H1 (cell line): ENCODE data around the gene ADAMTS9. TPM values are rescaled to one million over a fixed set of nuclear protein-coding genes. Genes with fewer than 3 reads are reported as not detected.

ENCODE experiments used
- CTCF ChIA-PET: fragments of 300-600 bp; sonication (Branson Sonifier 250); formaldehyde crosslinking; loops from one replicate; lab custom pipeline; 2021; ENCODE audit not compliant: partially characterized antibody; lab: Charles Lee
- POLR2A ChIA-PET: fragments of 300-600 bp; sonication (Branson Sonifier 250); formaldehyde crosslinking; loops from one replicate; lab custom pipeline; 2021; ENCODE audit warnings: inconsistent platforms; ENCODE audit not compliant: partially characterized antibody; lab: Charles Lee
- DNase-seq, 2 experiments: peaks; one replicate each; pipeline versions ENCODE4 v3.0.0 to v3.0.0-alpha.2; 2010 to 2022; ENCODE audit warnings: low spot score in 2 of 2, low read depth in 1 of 2, mixed read lengths in 1 of 2
- FAIRE-seq: peaks from 2 replicates; lab custom pipeline; 2011; peaks lifted over from hg19 to GRCh38; lab: Jason Lieb, UNC
- H2AFZ ChIP-seq: 2 replicates; pipeline ENCODE4 v1.8.1; 2012; ENCODE audit warnings: low read length, inconsistent platforms
- H2AK5ac ChIP-seq: 2 replicates; pipeline ENCODE4 v1.6.1; 2013; ENCODE audit warnings: low read depth, low read length
- H2BK120ac ChIP-seq: replicated peaks from 2 replicates; pipeline ENCODE3; 2013; ENCODE audit warnings: low read depth, low read length, inconsistent platforms
- H2BK12ac ChIP-seq: 2 replicates; pipeline ENCODE4 v1.6.1; 2013; ENCODE audit warnings: low read depth, low read length
- H2BK15ac ChIP-seq: 2 replicates; pipeline ENCODE4 v1.6.1; 2013; ENCODE audit warnings: low read length
- H2BK20ac ChIP-seq: 2 replicates; pipeline ENCODE4 v1.6.1; 2013; ENCODE audit warnings: low read length
- H2BK5ac ChIP-seq: 2 replicates; pipeline ENCODE4 v1.6.1; 2013; ENCODE audit warnings: low read depth, low read length
- H3K14ac ChIP-seq: 2 replicates; pipeline ENCODE4 v1.6.1; 2013; ENCODE audit warnings: inconsistent platforms; ENCODE audit not compliant: insufficient read length
- H3K18ac ChIP-seq: 2 replicates; pipeline ENCODE4 v1.6.1; 2013; ENCODE audit warnings: low read length; ENCODE audit errors: extremely low read depth
- H3K23ac ChIP-seq: 2 replicates; pipeline ENCODE4 v1.6.1; 2013; ENCODE audit warnings: inconsistent platforms; ENCODE audit not compliant: insufficient read length
- H3K23me2 ChIP-seq: 2 replicates; pipeline ENCODE4 v1.6.1; 2013; ENCODE audit warnings: low read depth, low read length
- H3K27ac ChIP-seq: 2 replicates; pipeline ENCODE4 v1.6.1; 2011; ENCODE audit warnings: low read depth, low read length, inconsistent platforms
- H3K27me3 ChIP-seq, 4 experiments: replicated peaks in 1 of 4; 1 replicate in 1 of 4; 2 replicates in 3 of 4; pipeline versions ENCODE4 v1.6.1 to v1.8.1; 2011 to 2013; ENCODE audit warnings: low read length in 3 of 4, mild to moderate bottlenecking in 3 of 4, inconsistent platforms in 2 of 4, mixed read lengths in 2 of 4, moderate library complexity in 1 of 4; ENCODE audit not compliant: control insufficient read depth in 3 of 4, insufficient read depth in 3 of 4; ENCODE audit errors: extremely low read depth in 1 of 4
- H3K36me3 ChIP-seq, 4 experiments: 2 replicates each; pipeline versions ENCODE4 v1.6.1 to v1.8.1; 2011 to 2013; ENCODE audit warnings: mild to moderate bottlenecking in 4 of 4, low read length in 3 of 4, moderate library complexity in 2 of 4, control low read depth in 1 of 4, inconsistent platforms in 1 of 4; ENCODE audit not compliant: insufficient read depth in 4 of 4, control insufficient read depth in 2 of 4
- H3K4ac ChIP-seq: replicated peaks from 2 replicates; pipeline ENCODE3; 2013; ENCODE audit warnings: low read length, low read depth, mixed read lengths, inconsistent platforms; ENCODE audit not compliant: insufficient read length
- H3K4me1 ChIP-seq, 4 experiments: replicated peaks in 1 of 4; 1 replicate in 1 of 4; 2 replicates in 3 of 4; pipeline versions ENCODE4 v1.6.1 to v1.8.1; 2011 to 2013; ENCODE audit warnings: low read length in 3 of 4, inconsistent platforms in 2 of 4, mixed read lengths in 1 of 4; ENCODE audit not compliant: insufficient read depth in 4 of 4, control insufficient read depth in 3 of 4
- H3K4me2 ChIP-seq, 2 experiments: 2 replicates each; pipeline versions ENCODE4 v1.6.1 to v1.8.1; 2011 to 2013; ENCODE audit warnings: low read depth in 2 of 2, low read length in 2 of 2, control low read depth in 1 of 2, inconsistent platforms in 1 of 2, mild to moderate bottlenecking in 1 of 2; ENCODE audit not compliant: insufficient read depth in 1 of 2
- H3K4me3 ChIP-seq, 4 experiments: fragments of 200-600, 300-600 bp in 1 of 4; sonication (generic), shearing (Covaris generic), sonication (Bioruptor Twin) in 1 of 4; 2 replicates each; pipeline versions ENCODE4 v1.5.1 to v1.8.1; 2011 to 2016; ENCODE audit warnings: low read length in 4 of 4, low read depth in 3 of 4, control low read depth in 2 of 4, inconsistent platforms in 2 of 4, mild to moderate bottlenecking in 2 of 4, mixed read lengths in 1 of 4, moderate library complexity in 1 of 4; ENCODE audit not compliant: insufficient read depth in 2 of 4; ENCODE audit errors: extremely low read depth in 1 of 4
- H3K56ac ChIP-seq: replicated peaks from 2 replicates; pipeline ENCODE3; 2013; ENCODE audit warnings: low read depth, mild to moderate bottlenecking, mixed read lengths, low read length, inconsistent platforms; ENCODE audit not compliant: insufficient read length
- H3K79me1 ChIP-seq: 2 replicates; pipeline ENCODE4 v1.6.1; 2013; ENCODE audit warnings: low read depth, low read length, control low read depth
- H3K79me2 ChIP-seq, 2 experiments: 2 replicates each; pipeline versions ENCODE4 v1.6.1 to v1.8.1; 2012 to 2013; ENCODE audit warnings: low read length in 2 of 2, mild to moderate bottlenecking in 2 of 2, inconsistent platforms in 1 of 2; ENCODE audit not compliant: insufficient read depth in 2 of 2, control insufficient read depth in 1 of 2
- H3K9ac ChIP-seq, 4 experiments: replicated peaks in 1 of 4; 1 replicate in 1 of 4; 2 replicates in 3 of 4; pipeline versions ENCODE4 v1.6.1 to v1.8.1; 2011 to 2013; ENCODE audit warnings: low read depth in 3 of 4, low read length in 3 of 4, control low read depth in 2 of 4, mild to moderate bottlenecking in 2 of 4, moderate library complexity in 2 of 4, inconsistent platforms in 1 of 4; ENCODE audit errors: extremely low read depth in 1 of 4
- H3K9me3 ChIP-seq, 2 experiments: 2 replicates each; pipeline versions ENCODE4 v1.6.1 to v1.8.1; 2012 to 2013; ENCODE audit warnings: mild to moderate bottlenecking in 2 of 2, moderate library complexity in 2 of 2, control low read depth in 1 of 2, inconsistent platforms in 1 of 2, low read depth in 1 of 2, low read length in 1 of 2, mixed read lengths in 1 of 2; ENCODE audit not compliant: insufficient read depth in 2 of 2
- H4K20me1 ChIP-seq, 2 experiments: replicated peaks in 1 of 2; 2 replicates each; pipeline versions ENCODE3 to v1.8.1; 2011 to 2013; ENCODE audit warnings: inconsistent platforms in 2 of 2, low read length in 2 of 2, mild to moderate bottlenecking in 1 of 2; ENCODE audit not compliant: insufficient read depth in 2 of 2, control insufficient read depth in 1 of 2
- H4K5ac ChIP-seq: 2 replicates; pipeline ENCODE4 v1.6.1; 2013; ENCODE audit warnings: low read length, low read depth, mixed read lengths, inconsistent platforms; ENCODE audit not compliant: insufficient read length
- H4K8ac ChIP-seq: 2 replicates; pipeline ENCODE4 v1.8.0; 2013; ENCODE audit warnings: mild to moderate bottlenecking, moderate library complexity, low read length, inconsistent platforms; ENCODE audit not compliant: insufficient read depth; ENCODE audit errors: extremely low read depth
- H4K91ac ChIP-seq: replicated peaks from 2 replicates; pipeline ENCODE3; 2013; ENCODE audit warnings: low read length, mixed read lengths, inconsistent platforms; ENCODE audit not compliant: insufficient read length
- BACH1 ChIP-seq: IDR thresholded peaks from 2 replicates; pipeline ENCODE4 v1.6.1; 2012; ENCODE audit warnings: low read length, improper control_type of control experiment
- BRCA1 ChIP-seq: IDR thresholded peaks from 2 replicates; pipeline ENCODE4 v1.6.1; 2012; ENCODE audit warnings: low read depth, low read length, improper control_type of control experiment
- CBX5 ChIP-seq: fragments of 300-800, 300-1000 bp; sonication (generic); IDR thresholded peaks from 2 replicates; pipeline ENCODE4 v1.7.1; 2016; ENCODE audit warnings: antibody characterized with exemption, low read length, low read depth
- CEBPB ChIP-seq: IDR thresholded peaks from 2 replicates; pipeline ENCODE4 v1.6.1; 2012; ENCODE audit warnings: low read depth, low read length
- CHD2 ChIP-seq: IDR thresholded peaks from 2 replicates; pipeline ENCODE4 v1.6.1; 2012; ENCODE audit warnings: low read length, improper control_type of control experiment
- GABPA ChIP-seq: IDR thresholded peaks from 2 replicates; pipeline ENCODE4 v1.6.1; 2011; ENCODE audit warnings: mild to moderate bottlenecking, low read length, moderate library complexity, borderline replicate concordance; ENCODE audit not compliant: insufficient read depth
- JUND ChIP-seq: IDR thresholded peaks from 2 replicates; pipeline ENCODE4 v1.6.1; 2011; ENCODE audit warnings: mild to moderate bottlenecking, improper control_type of control experiment, low read length
- KDM1A ChIP-seq: fragments of 200-600, 300-600 bp; sonication (generic); IDR thresholded peaks from 2 replicates; pipeline ENCODE4 v1.7.1; 2016; ENCODE audit warnings: mild to moderate bottlenecking, low read length, borderline replicate concordance
- KDM4A ChIP-seq: IDR thresholded peaks from one replicate; pipeline ENCODE4 v1.7.1; 2012; ENCODE audit warnings: low read depth, mild to moderate bottlenecking, moderate library complexity, low read length, inconsistent platforms; ENCODE audit not compliant: severe bottlenecking
- MAFK ChIP-seq: IDR thresholded peaks from 2 replicates; pipeline ENCODE4 v1.6.1; 2012; ENCODE audit warnings: low read depth, mild to moderate bottlenecking, improper control_type of control experiment, low read length
- NRF1 ChIP-seq: IDR thresholded peaks from 2 replicates; pipeline ENCODE4 v1.6.1; 2011; ENCODE audit warnings: mild to moderate bottlenecking, low read depth, low read length, improper control_type of control experiment
- RBBP5 ChIP-seq: IDR thresholded peaks from 2 replicates; pipeline ENCODE4 v1.7.1; 2012; ENCODE audit warnings: low read depth, mild to moderate bottlenecking, inconsistent platforms, low read length, moderate library complexity, borderline replicate concordance
- RFX5 ChIP-seq: IDR thresholded peaks from 2 replicates; pipeline ENCODE4 v1.6.1; 2011; ENCODE audit warnings: low read depth, low read length, improper control_type of control experiment, borderline replicate concordance
- SAP30 ChIP-seq: fragments of 300-600 bp; sonication (generic); IDR thresholded peaks from 2 replicates; pipeline ENCODE4 v1.7.1; 2012; ENCODE audit warnings: low read length, moderate library complexity, mild to moderate bottlenecking, inconsistent platforms; ENCODE audit not compliant: insufficient read depth, insufficient replicate concordance
- SIN3A ChIP-seq, 2 experiments: IDR thresholded peaks in 1 of 2; conservative IDR thresholded peaks in 1 of 2; 2 replicates each; pipeline ENCODE4 v1.6.1; 2011 to 2012; ENCODE audit warnings: low read length in 2 of 2, improper control_type of control experiment in 1 of 2, low read depth in 1 of 2, mild to moderate bottlenecking in 1 of 2
- TCF12 ChIP-seq: IDR thresholded peaks from 2 replicates; pipeline ENCODE4 v1.6.1; 2011; ENCODE audit warnings: low read depth, mild to moderate bottlenecking, low read length
- WGBS, 2 experiments: shearing (Covaris generic) in 1 of 2; methylation state at CpG; one replicate each; pipeline versions ENCODE4 v1.1.6 to v1.1.7; 2013 to 2015; ENCODE audit warnings: low lambda C conversion rate in 2 of 2, mixed read lengths in 2 of 2, inconsistent platforms in 1 of 2, low coverage in 1 of 2, missing lambda C conversion rate in 1 of 2; ENCODE audit not compliant: insufficient replicate concordance in 2 of 2, insufficient coverage in 1 of 2, insufficient read length in 1 of 2; ENCODE audit errors: extremely low coverage in 1 of 2, missing lambda C conversion rate in 1 of 2; 5-methylcytosine and 5-hydroxymethylcytosine counted together
- polyA plus RNA-seq, 7 experiments: library from polyadenylated mRNA; depleted of rRNA in 3 of 7; stranded (reverse) in 5 of 7; unstranded in 2 of 7; fragments of >200 nt in 5 of 7; fragments of 200-250 nt in 2 of 7; gene quantifications; 1 replicate in 5 of 7; 2 replicates in 1 of 7; 4 replicates in 1 of 7; pipeline versions ENCODE4 v1.2.1 to v1.2.3, GENCODE V29; 2011 to 2013; ENCODE audit warnings: missing spikeins in 2 of 7, mixed read lengths in 2 of 7
- total RNA-seq: library from RNA; stranded (reverse); fragmentation: NEBNext Ultra II Directional; extraction: Animal tissue kit (Norgen Biotek cat#: 25700); gene quantifications from 2 replicates; pipeline ENCODE4 v1.2.1, GENCODE V29; 2021

ADAMTS9 gene
- total and polyA plus RNA-seq, 2 of the 8 experiments (the other 6 are each of a cell fraction or from before 2014, with no cell fraction given) = 0.20 to 0.41 TPM

GRCh38 chr3:64664397-64664796, 23.4 kb downstream of the ADAMTS9 start:
- no peak overlapping the region for H2AFZ ChIP-seq
- H2AK5ac ChIP-seq = no peak overlapping the region
- TF ChIP-seq CEBPB (no peak), SAP30 (no peak), BRCA1 (no peak), MAFK (no peak), KDM4A (no peak), RFX5 (no peak), TCF12 (no peak), KDM1A (no peak), RBBP5 (no peak), SIN3A (conservative IDR thresholded peaks at IDR 0.05 in 1 of 2, IDR thresholded peaks at IDR 0.05 in 1 of 2; ENCODE audit: low read depth in 1 of 2, low read length in 2 of 2) (no peak), JUND (no peak), NRF1 (no peak), BACH1 (no peak), CBX5 (no peak), GABPA (no peak), CHD2 (no peak)
- no peaks in the 10 kb centered on the region for H3K27me3 ChIP-seq
- H3K79me2 ChIP-seq = no peaks in the 10 kb centered on the region
- no peak overlapping the region for H3K14ac ChIP-seq
- H2BK15ac ChIP-seq = no peak overlapping the region
- no peak overlapping the region for H4K91ac ChIP-seq
- H3K79me1 ChIP-seq = no peaks in the 10 kb centered on the region
- no peak overlapping the region for H2BK20ac ChIP-seq
- no peak for DNase-seq
- H3K27ac ChIP-seq = no peak overlapping the region
- no peak overlapping the region for H3K4me3 ChIP-seq
- no peak for FAIRE-seq
- no peak overlapping the region for H3K9ac ChIP-seq
- H2BK5ac ChIP-seq = no peak overlapping the region
- H2BK120ac ChIP-seq = no peak overlapping the region
- no peak overlapping the region for H3K18ac ChIP-seq
- H4K20me1 ChIP-seq = no peaks in the 10 kb centered on the region
- no peak overlapping the region for H4K8ac ChIP-seq
- H4K5ac ChIP-seq = no peak overlapping the region
- peaks cover 0 to 3% (median 2%) of the 10 kb centered on the region in 4 experiments; a peak in 1 of 7 replicates for H3K4me1 ChIP-seq
- 90% methylated on average over 3 of the region's 3 CpGs; no CpG with 5 or more reads in 1 of the 2 experiments for WGBS, 2 experiments
- no peak overlapping the region for H3K4me2 ChIP-seq
- peaks cover 0 to 4% of the 10 kb centered on the region in 2 experiments; a peak in 1 of 4 replicates for H3K9me3 ChIP-seq
- ChIA-PET CTCF (no interaction called here), POLR2A (no interaction called here)
- H3K23me2 ChIP-seq = no peaks in the 10 kb centered on the region
- no peaks in the 10 kb centered on the region for H3K36me3 ChIP-seq
- H3K4ac ChIP-seq = no peak overlapping the region
- H3K23ac ChIP-seq = no peak overlapping the region
- H2BK12ac ChIP-seq = no peak overlapping the region
- no peak overlapping the region for H3K56ac ChIP-seq
